Measurements from ENCODE around the gene STBD1.

DNA sequence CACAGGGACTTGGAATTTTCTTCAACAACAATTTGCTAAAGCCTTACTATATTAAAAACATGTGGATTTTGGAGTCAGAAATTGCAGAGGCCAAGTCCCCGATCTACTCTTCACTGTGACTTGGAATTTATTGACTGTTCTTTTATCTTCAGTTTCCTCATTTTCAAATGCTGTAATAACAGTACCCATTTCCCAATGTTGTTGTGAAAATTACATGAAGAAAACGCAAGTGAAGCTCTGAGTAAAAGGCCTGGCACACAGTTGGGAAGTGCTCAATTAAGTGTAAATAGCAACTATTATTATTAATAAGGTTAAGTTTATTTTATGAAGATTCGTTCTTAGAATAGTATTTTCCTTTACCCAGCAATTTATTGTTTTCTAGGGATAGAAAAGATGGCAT lies 15.7 kb downstream of the STBD1 start:
- TF ChIP-seq, protein P1, sequence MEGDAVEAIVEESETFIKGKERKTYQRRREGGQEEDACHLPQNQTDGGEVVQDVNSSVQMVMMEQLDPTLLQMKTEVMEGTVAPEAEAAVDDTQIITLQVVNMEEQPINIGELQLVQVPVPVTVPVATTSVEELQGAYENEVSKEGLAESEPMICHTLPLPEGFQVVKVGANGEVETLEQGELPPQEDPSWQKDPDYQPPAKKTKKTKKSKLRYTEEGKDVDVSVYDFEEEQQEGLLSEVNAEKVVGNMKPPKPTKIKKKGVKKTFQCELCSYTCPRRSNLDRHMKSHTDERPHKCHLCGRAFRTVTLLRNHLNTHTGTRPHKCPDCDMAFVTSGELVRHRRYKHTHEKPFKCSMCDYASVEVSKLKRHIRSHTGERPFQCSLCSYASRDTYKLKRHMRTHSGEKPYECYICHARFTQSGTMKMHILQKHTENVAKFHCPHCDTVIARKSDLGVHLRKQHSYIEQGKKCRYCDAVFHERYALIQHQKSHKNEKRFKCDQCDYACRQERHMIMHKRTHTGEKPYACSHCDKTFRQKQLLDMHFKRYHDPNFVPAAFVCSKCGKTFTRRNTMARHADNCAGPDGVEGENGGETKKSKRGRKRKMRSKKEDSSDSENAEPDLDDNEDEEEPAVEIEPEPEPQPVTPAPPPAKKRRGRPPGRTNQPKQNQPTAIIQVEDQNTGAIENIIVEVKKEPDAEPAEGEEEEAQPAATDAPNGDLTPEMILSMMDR (conservative IDR thresholded peaks at IDR 0.05; ENCODE audit: low read length), result no peak
- no peak for TF ChIP-seq EZH2phosphoT487 (IDR thresholded peaks at IDR 0.05; ENCODE audit: borderline replicate concordance)
